ENCODE results near the gene PWWP2B.

- TF ChIP-seq CTCF (conservative IDR thresholded peaks at IDR 0.05; ENCODE audit: low read length), result no peak
- TF ChIP-seq EZH2phosphoT487 (IDR thresholded peaks at IDR 0.05; ENCODE audit: borderline replicate concordance), result no peak
These were observed 23.6 kb upstream of the PWWP2B start for GRCh38 chr10:132373241-132373955.

Measured in Loucy (cell line).